Right cardiac atrium (tissue), 5 donors: ENCODE measurements around the gene DDT. TPM values are rescaled to one million over a fixed set of nuclear protein-coding genes. Genes with fewer than 3 reads are reported as not detected.

Experiments
- polyA plus RNA-seq: library from polyadenylated mRNA; stranded (reverse); fragments of 200-250 nt; gene quantifications from one replicate; pipeline ENCODE4 v1.2.3, GENCODE V29; 2013
- total RNA-seq, 4 donors: library from RNA; stranded (reverse); fragmentation: NEBNext Ultra II Directional; extraction: Animal tissue kit (Norgen Biotek cat#: 25700); gene quantifications; one replicate each; pipeline ENCODE4 v1.2.1, GENCODE V29; 2021
- donor health status: healthy with polysubstance abuse.
- donor health status: DM: no; HTN: yes; CAD: no.
- donor health status: DM: no; HTN: no; CAD: no.
- donor health status: DM: no; HTN: yes; CAD: no; lungs with severe emphysema.
- donor health status: DM: yes; HTN: yes; CAD: no.

The DDT gene
- total and polyA plus RNA-seq, 5 donors = 125 to 437 (median 158) TPM

Other genes starting within 250 kb of the DDT start
- 1 to 10 TPM; 5.6 to 6.3 (median 6.1) TPM for gene ZNF70, start 223.3 kb downstream of the DDT start, total RNA-seq
- gene ZNF70, start 223.3 kb downstream of the DDT start, polyA plus RNA-seq = 1.9 TPM
- under 1 TPM in 2 of 4 donors, not detected in 2; 0.40 to 0.41 TPM for gene VPREB3, start 220.0 kb downstream of the DDT start, total RNA-seq
- 0.61 TPM for gene VPREB3, start 220.0 kb downstream of the DDT start, polyA plus RNA-seq
- gene C22orf15, start 211.5 kb downstream of the DDT start, total RNA-seq = under 1 TPM in 1 of 4 donors, not detected in 3; 0.21 TPM
- not detected for gene C22orf15, start 211.5 kb downstream of the DDT start, polyA plus RNA-seq
- 1,000 to 10,000 TPM in 3 of 4 donors, 100 to 1,000 TPM in 1; 993 to 1,434 (median 1,175) TPM for gene CHCHD10, start 206.5 kb downstream of the DDT start, total RNA-seq
- 1,153 TPM for gene CHCHD10, start 206.5 kb downstream of the DDT start, polyA plus RNA-seq
- 10 to 100 TPM in 2 of 4 donors, 1 to 10 TPM in 2; 2.8 to 15.4 (median 11.5) TPM for gene MMP11, start 201.6 kb downstream of the DDT start, total RNA-seq
- 5.9 TPM for gene MMP11, start 201.6 kb downstream of the DDT start, polyA plus RNA-seq
- 10 to 100 TPM; 48.8 to 55.9 (median 49.4) TPM for gene SMARCB1, start 187.5 kb downstream of the DDT start, total RNA-seq
- gene SMARCB1, start 187.5 kb downstream of the DDT start, polyA plus RNA-seq = 41.1 TPM
- gene DERL3, start 135.4 kb downstream of the DDT start, total RNA-seq = 10 to 100 TPM in 2 of 4 donors, 1 to 10 TPM in 2; 6.1 to 11.6 (median 9.2) TPM
- gene DERL3, start 135.4 kb downstream of the DDT start, polyA plus RNA-seq = 5.0 TPM
- 10 to 100 TPM; 12.0 to 27.2 (median 21.0) TPM for gene SLC2A11, start 116.6 kb downstream of the DDT start, total RNA-seq
- gene SLC2A11, start 116.6 kb downstream of the DDT start, polyA plus RNA-seq = 23.4 TPM
- 100 to 1,000 TPM; 250 to 364 (median 272) TPM for gene MIF, start 80.1 kb downstream of the DDT start, total RNA-seq
- gene MIF, start 80.1 kb downstream of the DDT start, polyA plus RNA-seq = 369 TPM
- gene GSTT2B, start 13.2 kb downstream of the DDT start, total RNA-seq = 10 to 100 TPM in 1 of 4 donors, 1 to 10 TPM in 3; 2.9 to 11.1 (median 7.1) TPM
- 8.5 TPM for gene GSTT2B, start 13.2 kb downstream of the DDT start, polyA plus RNA-seq
- gene DDTL, start 7.6 kb downstream of the DDT start, total RNA-seq = 1 to 10 TPM in 2 of 4 donors, not detected in 2; 1.5 to 2.4 TPM
- 2.7 TPM for gene DDTL, start 7.6 kb downstream of the DDT start, polyA plus RNA-seq
- not detected for gene GSTT2, start 5.7 kb upstream of the DDT start, total RNA-seq
- gene GSTT2, start 5.7 kb upstream of the DDT start, polyA plus RNA-seq = 0.14 TPM
- not detected for gene GSTT4, start 31.0 kb upstream of the DDT start, total RNA-seq
- gene GSTT4, start 31.0 kb upstream of the DDT start, polyA plus RNA-seq = not detected
- 10 to 100 TPM; 34.7 to 48.6 (median 46.0) TPM for gene CABIN1, start 36.9 kb upstream of the DDT start, total RNA-seq
- 31.8 TPM for gene CABIN1, start 36.9 kb upstream of the DDT start, polyA plus RNA-seq
- 1 to 10 TPM; 6.2 to 7.4 (median 7.3) TPM for gene SUSD2, start 207.0 kb upstream of the DDT start, total RNA-seq
- 6.7 TPM for gene SUSD2, start 207.0 kb upstream of the DDT start, polyA plus RNA-seq